GM23338 (cell line): ENCODE data around the gene EGLN3.

Experiments used
- CREB1 ChIP-seq: fragments of 250-450 bp; sonication (Bioruptor Pico); IDR thresholded peaks from 2 replicates; pipeline ENCODE4 v1.5.0; 2020; ENCODE audit warnings: low read depth, mild to moderate bottlenecking, moderate library complexity
- EZH2 ChIP-seq: fragments of 200-600 bp; sonication (generic); IDR thresholded peaks from one replicate; pipeline ENCODE4 v1.8.0; 2017; ENCODE audit warnings: antibody characterized with exemption, mild to moderate bottlenecking, low read depth; ENCODE audit not compliant: unreplicated experiment
- EZH2phosphoT487 ChIP-seq: fragments of 200-600 bp; sonication (generic); IDR thresholded peaks from one replicate; pipeline ENCODE4 v1.8.1; 2018; ENCODE audit warnings: antibody characterized with exemption; ENCODE audit not compliant: unreplicated experiment
- JUNB ChIP-seq: IDR thresholded peaks from one replicate; pipeline ENCODE4 v1.6.1; 2016; ENCODE audit warnings: antibody characterized with exemption; ENCODE audit not compliant: unreplicated experiment
- POLR2AphosphoS5 ChIP-seq: IDR thresholded peaks from 2 replicates; pipeline ENCODE4 v1.6.1; 2016; ENCODE audit warnings: antibody characterized with exemption, low read depth
- ZNF114 ChIP-seq: fragments of 250-450 bp; sonication (Bioruptor Pico); IDR thresholded peaks from 2 replicates; pipeline ENCODE4 v1.5.0; 2020; ENCODE audit warnings: mild to moderate bottlenecking, moderate library complexity
- TF ChIP-seq, protein P1 (sequence below), 2 experiments: fragments of 200-600 bp in 1 of 2; sonication (generic) in 1 of 2; conservative IDR thresholded peaks; 2 replicates each; pipeline versions ENCODE4 v1.5.1 to v1.6.1; 2016 to 2017; ENCODE audit warnings: antibody characterized with exemption in 2 of 2, low read depth in 2 of 2, mild to moderate bottlenecking in 2 of 2, moderate library complexity in 1 of 2
- TF ChIP-seq, protein P2 (sequence below): IDR thresholded peaks from one replicate; pipeline ENCODE4 v1.6.1; 2018; ENCODE audit warnings: antibody characterized with exemption; ENCODE audit not compliant: unreplicated experiment

DNA sequence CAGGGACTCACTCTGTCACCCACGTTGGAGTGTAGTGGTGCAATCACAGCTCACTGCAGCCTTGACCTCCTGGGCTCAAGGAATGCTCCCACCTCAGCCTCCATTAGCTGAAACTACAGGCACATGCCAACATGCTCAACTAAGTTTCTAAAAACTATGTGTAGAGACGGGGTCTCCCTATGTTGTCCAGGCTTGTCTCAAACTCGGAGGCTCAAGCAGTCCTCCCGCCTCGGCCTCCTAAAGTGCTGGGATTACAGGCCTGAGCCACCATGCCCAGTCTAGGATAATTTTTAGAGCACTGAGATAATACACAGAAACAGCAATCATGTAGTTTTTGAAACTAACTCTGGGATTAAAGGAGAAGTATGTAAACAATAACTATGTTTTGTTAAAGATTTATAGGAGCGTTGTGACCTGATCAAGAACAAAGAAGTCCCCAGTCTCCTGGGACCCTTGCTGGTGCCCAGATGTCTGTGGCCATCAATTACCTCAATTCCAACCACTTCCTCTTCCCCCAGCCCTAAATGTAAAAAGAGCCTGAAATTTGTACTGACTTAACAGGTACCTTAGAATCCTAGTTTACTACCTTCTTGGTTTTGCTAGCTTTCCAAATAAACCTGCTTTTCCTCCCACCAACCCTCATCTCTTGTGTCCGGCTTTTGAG is 28.9 kb upstream of the EGLN3 start:
- TF ChIP-seq, protein P1, sequence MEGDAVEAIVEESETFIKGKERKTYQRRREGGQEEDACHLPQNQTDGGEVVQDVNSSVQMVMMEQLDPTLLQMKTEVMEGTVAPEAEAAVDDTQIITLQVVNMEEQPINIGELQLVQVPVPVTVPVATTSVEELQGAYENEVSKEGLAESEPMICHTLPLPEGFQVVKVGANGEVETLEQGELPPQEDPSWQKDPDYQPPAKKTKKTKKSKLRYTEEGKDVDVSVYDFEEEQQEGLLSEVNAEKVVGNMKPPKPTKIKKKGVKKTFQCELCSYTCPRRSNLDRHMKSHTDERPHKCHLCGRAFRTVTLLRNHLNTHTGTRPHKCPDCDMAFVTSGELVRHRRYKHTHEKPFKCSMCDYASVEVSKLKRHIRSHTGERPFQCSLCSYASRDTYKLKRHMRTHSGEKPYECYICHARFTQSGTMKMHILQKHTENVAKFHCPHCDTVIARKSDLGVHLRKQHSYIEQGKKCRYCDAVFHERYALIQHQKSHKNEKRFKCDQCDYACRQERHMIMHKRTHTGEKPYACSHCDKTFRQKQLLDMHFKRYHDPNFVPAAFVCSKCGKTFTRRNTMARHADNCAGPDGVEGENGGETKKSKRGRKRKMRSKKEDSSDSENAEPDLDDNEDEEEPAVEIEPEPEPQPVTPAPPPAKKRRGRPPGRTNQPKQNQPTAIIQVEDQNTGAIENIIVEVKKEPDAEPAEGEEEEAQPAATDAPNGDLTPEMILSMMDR (conservative IDR thresholded peaks at IDR 0.05; ENCODE audit: low read depth in 2 of 2): no peak
- TF ChIP-seq JUNB: no peak
- no peak for TF ChIP-seq EZH2
- no peak for TF ChIP-seq CREB1
- no peak for TF ChIP-seq ZNF114 (CRISPR knock-in tag)
- TF ChIP-seq, protein P2, sequence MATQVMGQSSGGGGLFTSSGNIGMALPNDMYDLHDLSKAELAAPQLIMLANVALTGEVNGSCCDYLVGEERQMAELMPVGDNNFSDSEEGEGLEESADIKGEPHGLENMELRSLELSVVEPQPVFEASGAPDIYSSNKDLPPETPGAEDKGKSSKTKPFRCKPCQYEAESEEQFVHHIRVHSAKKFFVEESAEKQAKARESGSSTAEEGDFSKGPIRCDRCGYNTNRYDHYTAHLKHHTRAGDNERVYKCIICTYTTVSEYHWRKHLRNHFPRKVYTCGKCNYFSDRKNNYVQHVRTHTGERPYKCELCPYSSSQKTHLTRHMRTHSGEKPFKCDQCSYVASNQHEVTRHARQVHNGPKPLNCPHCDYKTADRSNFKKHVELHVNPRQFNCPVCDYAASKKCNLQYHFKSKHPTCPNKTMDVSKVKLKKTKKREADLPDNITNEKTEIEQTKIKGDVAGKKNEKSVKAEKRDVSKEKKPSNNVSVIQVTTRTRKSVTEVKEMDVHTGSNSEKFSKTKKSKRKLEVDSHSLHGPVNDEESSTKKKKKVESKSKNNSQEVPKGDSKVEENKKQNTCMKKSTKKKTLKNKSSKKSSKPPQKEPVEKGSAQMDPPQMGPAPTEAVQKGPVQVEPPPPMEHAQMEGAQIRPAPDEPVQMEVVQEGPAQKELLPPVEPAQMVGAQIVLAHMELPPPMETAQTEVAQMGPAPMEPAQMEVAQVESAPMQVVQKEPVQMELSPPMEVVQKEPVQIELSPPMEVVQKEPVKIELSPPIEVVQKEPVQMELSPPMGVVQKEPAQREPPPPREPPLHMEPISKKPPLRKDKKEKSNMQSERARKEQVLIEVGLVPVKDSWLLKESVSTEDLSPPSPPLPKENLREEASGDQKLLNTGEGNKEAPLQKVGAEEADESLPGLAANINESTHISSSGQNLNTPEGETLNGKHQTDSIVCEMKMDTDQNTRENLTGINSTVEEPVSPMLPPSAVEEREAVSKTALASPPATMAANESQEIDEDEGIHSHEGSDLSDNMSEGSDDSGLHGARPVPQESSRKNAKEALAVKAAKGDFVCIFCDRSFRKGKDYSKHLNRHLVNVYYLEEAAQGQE: no peak
- no peak for TF ChIP-seq EZH2phosphoT487
- TF ChIP-seq POLR2AphosphoS5: no peak
